HG03565 (cell line): ENCODE measurements around the gene ZNF599.

Experiments used
- ATAC-seq: cut with Tn5 transposase; IDR thresholded peaks from one replicate; pipeline ENCODE4 v1.9.1; 2021; ENCODE audit warnings: mild to moderate bottlenecking, moderate library complexity; ENCODE audit not compliant: unreplicated experiment

Gene ZNF599

GRCh38 chr19:34744896-34745690 lies 27.9 kb downstream of the ZNF599 start:
- no peak for ATAC-seq

DNA sequence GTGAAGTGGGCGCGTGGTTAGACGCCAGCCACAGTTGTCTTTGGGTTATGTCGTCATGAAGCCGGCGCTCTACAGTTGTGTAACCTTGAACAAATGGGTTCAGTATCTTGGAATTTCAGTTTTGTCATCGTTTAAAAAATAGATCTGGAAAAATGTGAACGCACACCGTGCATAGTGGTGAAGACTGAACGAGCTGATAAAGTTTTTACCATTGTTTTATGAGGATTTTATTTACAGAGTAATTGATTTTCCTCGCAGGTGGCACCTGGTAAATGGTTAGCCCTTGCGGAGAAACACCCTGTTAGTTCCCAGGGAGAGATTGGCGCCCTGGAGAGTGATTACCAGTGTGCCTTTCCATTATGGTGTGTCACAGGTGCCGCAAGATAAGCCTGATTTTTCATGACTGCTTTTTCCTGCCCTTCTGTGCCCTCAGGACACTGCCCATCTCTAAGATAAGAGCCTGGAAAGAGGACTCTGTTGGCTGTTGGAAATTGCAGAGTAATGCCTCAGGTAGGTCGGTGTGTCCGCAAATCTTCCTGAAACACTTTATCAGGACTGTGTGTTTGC lies 38.4 kb downstream of the ZNF599 start:
- ATAC-seq: no peak

DNA sequence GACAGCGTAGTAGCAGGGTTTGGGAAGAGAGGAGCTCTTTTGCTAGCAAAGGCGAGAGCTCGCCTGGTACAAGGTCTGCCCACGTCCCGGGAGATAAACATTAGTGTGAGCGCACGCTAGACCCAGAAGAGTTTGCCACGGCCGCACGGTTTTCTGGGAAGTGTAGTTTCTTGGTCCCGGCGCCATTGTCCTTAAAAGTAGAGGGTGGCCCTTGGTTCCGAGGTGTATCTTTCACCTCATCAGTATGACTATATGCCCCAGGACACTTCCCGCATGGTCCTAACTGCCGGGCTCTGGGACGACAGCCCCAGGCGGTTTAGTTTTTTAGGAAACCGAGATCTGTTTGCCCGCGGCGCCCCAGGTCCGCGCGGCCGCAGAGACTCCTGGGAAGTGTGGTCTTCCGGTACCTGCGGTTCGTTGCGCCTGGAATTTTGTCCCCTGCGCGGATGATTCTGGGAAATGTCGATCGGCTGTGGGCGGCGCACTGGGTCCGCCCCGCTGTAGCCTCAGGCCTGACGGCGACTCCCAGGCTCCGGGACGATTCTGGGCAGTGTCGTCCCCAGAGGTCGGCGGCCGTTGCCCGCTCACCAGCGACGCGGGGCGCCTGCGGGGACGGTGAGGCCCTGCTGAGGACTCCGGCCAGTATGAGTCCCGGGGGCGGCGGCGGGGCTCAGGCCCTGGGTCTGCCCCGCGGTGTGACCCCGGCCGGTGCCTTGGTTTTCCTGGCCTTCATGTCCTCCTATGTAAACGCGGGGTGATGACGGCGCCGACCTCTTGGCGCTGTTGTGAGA lies 39.1 kb downstream of the ZNF599 start, which contains the start of gene ZNF181:
Gene ZNF181, plus strand, starts transcription at position 498 of the 791 bp plus-strand sequence. CDS start 795 bp downstream, outside the sequence.
- peak; percentile 56 for ATAC-seq

DNA sequence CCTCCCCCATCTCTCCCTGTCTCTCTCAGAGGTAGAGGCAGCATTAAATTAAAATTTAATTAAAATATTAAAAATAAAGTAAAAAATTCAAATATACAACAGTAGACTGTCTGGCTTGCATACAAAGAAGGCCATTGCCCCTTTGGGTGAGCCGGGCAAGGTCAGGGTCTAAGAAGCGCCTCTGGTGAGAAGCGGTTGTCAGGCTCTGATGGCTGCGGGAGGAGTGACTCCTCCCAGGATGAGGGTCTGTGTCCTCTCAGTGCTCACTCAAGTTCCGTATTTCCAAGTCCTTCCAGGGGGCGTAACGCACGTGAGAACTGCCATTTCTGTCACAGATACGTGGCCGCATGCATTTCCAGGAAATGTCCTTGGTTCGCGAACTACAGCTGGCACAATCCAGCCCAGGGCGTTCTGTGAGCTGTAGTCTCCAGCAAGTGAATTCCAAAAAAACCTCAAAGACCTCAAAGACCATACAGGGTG lies 39.7 kb downstream of the ZNF599 start:
- ATAC-seq: peak; percentile 7

GRCh38 chr19:34732612-34733211 lies 40.3 kb downstream of the ZNF599 start:
- ATAC-seq: no peak

- ATAC-seq: no peak
Observed at GRCh38 chr19:34731964-34732363, 41.1 kb downstream of the ZNF599 start.

- ATAC-seq: no peak
Observed at GRCh38 chr19:34731019-34731829, 41.8 kb downstream of the ZNF599 start.

DNA sequence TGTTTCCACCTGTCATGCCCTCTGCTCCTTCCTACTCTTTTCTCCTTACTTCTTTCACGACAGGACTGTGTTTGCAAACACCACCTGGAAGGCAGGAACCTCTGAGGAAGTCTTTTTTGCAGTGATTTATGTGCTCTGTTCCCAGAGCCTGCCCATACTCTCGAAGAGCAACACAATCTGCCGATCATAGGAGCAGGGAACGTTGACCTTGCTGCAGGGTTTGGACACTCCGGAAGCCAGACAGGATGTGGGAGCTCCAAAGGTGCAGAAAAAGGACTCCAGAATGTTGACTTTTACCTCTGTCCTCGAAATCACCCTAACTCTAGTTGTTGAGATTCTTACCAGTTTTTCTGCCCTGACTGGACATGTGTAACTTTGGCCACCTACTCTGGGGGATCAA lies 47.6 kb downstream of the ZNF599 start:
- ATAC-seq: no peak

DNA sequence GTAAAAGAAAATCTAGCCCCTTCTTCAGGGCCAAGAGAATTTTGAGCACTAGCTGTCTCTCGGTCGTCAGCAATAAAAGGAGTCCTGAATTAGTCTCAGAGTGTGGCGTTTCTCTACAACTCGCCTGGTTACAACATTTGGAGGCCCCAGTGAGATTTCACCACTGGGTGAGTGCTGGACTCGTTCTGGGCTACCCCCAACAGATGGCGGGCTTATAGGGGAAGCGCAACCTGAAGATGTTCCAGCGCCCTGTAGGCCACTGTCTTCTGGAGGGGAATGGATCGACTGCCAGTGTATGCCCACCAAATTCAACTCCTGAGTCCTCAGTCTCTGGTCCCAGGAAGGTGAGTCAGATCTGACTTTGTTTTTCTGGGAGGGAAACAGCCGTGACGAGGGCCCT lies 50.7 kb downstream of the ZNF599 start:
- no peak for ATAC-seq

GRCh38 chr19:34715357-34715756 lies 57.7 kb downstream of the ZNF599 start:
- no peak for ATAC-seq

- ATAC-seq: no peak
Observed at GRCh38 chr19:34713262-34713637, 59.8 kb downstream of the ZNF599 start.

DNA sequence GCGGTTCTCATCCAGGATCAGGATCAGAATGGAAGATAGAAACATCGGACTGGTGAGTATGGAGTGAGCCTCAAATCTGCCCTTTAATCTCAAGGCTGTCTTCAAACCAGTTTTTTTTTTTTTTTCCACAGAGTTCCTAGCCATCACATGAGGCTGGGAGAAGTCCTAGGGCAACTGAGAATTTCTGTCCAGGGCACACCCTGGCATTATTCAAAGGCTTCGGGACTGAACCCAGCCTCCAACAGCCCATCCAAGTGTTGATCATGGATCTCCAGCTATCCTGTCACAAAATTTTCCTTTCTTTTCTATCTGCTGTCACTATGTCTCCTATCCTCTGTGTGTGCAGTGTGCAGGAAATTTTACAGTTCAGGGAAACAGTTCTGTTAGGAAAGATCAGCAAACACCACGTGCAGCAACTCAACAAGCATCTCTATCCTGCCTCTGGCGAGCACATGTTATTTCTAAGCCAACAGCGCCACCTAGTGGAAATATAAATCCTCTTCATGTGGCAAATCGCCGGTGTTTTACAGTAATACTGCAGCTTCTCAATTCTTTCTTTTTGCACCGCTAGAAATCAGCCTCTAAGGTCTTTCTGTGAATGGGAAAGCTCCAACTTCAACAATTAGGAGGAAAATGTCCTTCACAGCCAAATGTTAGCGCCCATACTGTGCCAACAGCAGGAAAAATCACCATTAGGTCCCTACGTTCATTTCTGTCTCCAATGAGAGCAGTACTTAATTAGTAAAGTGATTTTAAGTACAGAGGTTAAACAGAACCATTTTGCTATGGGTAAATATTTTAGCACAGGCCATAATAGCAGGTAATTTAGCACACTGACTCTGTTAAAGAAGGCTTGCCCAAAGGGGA lies 60.4 kb downstream of the ZNF599 start:
- no peak for ATAC-seq

DNA sequence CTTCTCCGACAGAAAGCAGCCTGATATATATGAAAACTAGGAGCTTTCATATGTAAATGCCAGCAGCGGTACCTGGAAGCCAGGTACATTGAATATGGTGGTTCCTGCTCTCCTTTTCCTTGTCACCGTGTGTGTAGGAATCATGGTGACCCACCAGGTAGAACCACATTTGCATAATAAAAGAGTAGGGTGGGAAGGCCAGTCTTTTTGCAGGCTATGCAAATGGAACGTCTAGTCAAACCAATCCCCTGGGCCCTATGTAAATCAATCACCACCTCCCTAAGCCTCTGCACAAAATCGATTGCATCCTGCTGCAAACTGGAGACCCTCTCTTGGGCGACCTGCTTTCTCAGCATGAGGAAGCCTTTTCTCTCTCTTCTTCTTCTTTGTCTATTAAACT lies 61.1 kb downstream of the ZNF599 start:
- ATAC-seq: no peak
